ENCODE measurements around the gene MAN2A1. TPM values are rescaled to one million over a fixed set of nuclear protein-coding genes. Genes with fewer than 3 reads are reported as not detected.

The MAN2A1 gene
- total and polyA plus RNA-seq, 2 experiments from 2014 or later, result 20.8 to 54.6 TPM

DNA sequence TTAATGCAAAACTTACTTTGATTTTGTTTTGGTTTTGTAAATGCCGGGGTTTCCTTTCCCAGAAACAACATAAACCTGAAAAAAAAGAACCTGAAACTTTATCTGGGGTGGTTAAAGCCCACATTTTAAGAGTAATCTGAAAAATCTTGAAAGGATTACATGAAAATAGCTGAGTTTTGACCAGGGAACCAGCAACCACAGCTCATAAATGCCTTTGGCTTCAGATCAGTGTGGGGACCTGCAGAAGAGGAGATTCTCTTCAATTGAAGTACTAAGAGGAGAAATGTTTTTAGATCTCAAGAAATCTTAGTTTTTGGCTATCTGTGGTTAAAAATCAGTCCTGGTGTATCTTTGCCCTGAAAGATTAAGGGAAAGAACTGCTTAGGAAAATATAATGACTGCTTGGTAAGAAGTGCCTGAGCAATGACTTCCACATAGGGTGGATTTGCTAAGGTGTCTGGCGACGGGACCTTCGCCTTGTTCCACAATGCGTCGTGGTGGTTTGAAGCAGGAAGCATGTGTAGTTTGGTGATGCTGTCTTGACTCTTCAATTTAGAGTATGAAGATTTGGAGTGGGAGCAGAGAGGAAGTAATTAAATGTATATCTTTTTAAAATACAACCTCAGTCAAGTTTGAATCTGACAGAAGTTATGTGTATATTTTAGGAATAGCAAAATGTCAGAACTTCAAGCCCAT lies 186.5 kb downstream of the MAN2A1 start:
- Histone ChIP-seq H3F3A (ENCODE audit: insufficient read depth) (peaks cover 24% of the 10 kb centered on the region), H3K9ac (no peak overlapping the region), H3K9me3 (ENCODE audit: low read depth) (no peaks in the 10 kb centered on the region), H3K4me2 (ENCODE audit: unreplicated experiment) (no peak overlapping the region), H4K20me1 (ENCODE audit: insufficient read depth) (no peaks in the 10 kb centered on the region), H3K79me2 (ENCODE audit: insufficient read depth) (no peaks in the 10 kb centered on the region), H3K4me1 (ENCODE audit: insufficient read depth) (peaks cover 16% of the 10 kb centered on the region), H3K27ac (no peak overlapping the region), H3K27me3 (replicated peaks; ENCODE audit: insufficient read depth) (no peaks in the 10 kb centered on the region), H3K4me3 (no peak overlapping the region), H3K9me2 (ENCODE audit: insufficient read depth) (no peaks in the 10 kb centered on the region), H3K36me3 (ENCODE audit: low read depth) (no peaks in the 10 kb centered on the region), H2AFZ (no peak overlapping the region)
- in situ Hi-C loops (cut with MboI), result no loop called here
- TF ChIP-seq EZH2 (IDR thresholded peaks at IDR 0.05; ENCODE audit: insufficient read depth, poor library complexity, severe bottlenecking) (no peak), EZH2phosphoT487 (IDR thresholded peaks at IDR 0.05; ENCODE audit: insufficient read depth, low read depth) (no peak)
- 95 to 99% methylated on average over 6 of the region's 6 CpGs for WGBS, 2 experiments (ENCODE audit: low coverage in 1 of 2, low lambda C conversion rate in 2 of 2, missing lambda C conversion rate in 2 of 2)
- DNase-seq, result no peak

DNA sequence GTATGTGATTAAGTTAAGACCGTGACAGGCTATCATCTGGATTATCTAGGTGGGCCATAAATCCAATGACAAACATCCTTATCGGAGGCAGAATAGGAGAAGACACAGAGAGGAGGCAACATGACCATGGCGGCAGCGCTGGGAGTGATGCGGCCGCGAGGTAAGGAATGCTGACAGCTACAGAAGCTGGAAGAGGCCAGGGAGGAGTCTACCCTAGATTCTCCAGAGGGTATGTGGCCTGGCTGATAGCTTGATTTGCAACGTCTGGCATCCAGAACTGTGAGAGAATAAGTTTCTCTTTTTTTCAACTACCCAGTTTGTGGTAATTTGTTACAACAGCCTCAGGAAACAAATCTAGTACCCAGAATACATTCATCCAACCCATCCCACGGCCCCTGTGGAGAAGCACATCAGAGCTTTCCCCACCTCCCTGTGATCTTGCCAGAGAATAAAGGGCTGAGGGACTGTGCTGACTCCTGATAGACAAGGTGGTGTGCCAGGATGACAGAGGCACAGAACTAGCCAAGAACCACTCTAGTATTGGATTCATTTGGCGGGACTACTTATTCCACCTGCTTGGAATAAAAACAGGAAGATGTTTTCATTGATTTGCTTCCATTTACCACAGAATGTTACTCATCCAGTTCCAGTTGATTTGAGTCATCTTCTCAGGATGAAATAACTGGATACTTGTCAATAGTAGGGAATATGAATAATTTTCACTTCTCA lies 187.4 kb downstream of the MAN2A1 start:
- H3K9me2 ChIP-seq (ENCODE audit: insufficient read depth), result no peaks in the 10 kb centered on the region
- no peak overlapping the region for H3K27ac ChIP-seq
- H3K9ac ChIP-seq, result no peak overlapping the region
- no peaks in the 10 kb centered on the region for H3K79me2 ChIP-seq (ENCODE audit: insufficient read depth)
- 73 to 77% methylated on average over 10 of the region's 10 CpGs for whole genome bisulfite sequencing, 2 experiments (ENCODE audit: low coverage in 1 of 2, low lambda C conversion rate in 2 of 2, missing lambda C conversion rate in 2 of 2)
- peak overlapping the region; percentile 62 for H3K4me2 ChIP-seq (ENCODE audit: unreplicated experiment)
- H3K27me3 ChIP-seq (replicated peaks; ENCODE audit: insufficient read depth), result no peaks in the 10 kb centered on the region
- H3F3A ChIP-seq (ENCODE audit: insufficient read depth), result peaks cover 24% of the 10 kb centered on the region
- TF ChIP-seq EZH2phosphoT487 (IDR thresholded peaks at IDR 0.05; ENCODE audit: insufficient read depth, low read depth) (no peak), EZH2 (IDR thresholded peaks at IDR 0.05; ENCODE audit: insufficient read depth, poor library complexity, severe bottlenecking) (no peak)
- H3K4me1 ChIP-seq (ENCODE audit: insufficient read depth), result peaks cover 16% of the 10 kb centered on the region
- in situ Hi-C loops (cut with MboI), result no loop called here
- H3K4me3 ChIP-seq, result peak overlapping the region; percentile 25; the same call in 1 of the 2 replicates
- no peaks in the 10 kb centered on the region for H4K20me1 ChIP-seq (ENCODE audit: insufficient read depth)
- no peaks in the 10 kb centered on the region for H3K36me3 ChIP-seq (ENCODE audit: low read depth)
- H2AFZ ChIP-seq, result no peak overlapping the region
- peak; percentile 73 for DNase-seq
- H3K9me3 ChIP-seq (ENCODE audit: low read depth), result no peaks in the 10 kb centered on the region

DNA sequence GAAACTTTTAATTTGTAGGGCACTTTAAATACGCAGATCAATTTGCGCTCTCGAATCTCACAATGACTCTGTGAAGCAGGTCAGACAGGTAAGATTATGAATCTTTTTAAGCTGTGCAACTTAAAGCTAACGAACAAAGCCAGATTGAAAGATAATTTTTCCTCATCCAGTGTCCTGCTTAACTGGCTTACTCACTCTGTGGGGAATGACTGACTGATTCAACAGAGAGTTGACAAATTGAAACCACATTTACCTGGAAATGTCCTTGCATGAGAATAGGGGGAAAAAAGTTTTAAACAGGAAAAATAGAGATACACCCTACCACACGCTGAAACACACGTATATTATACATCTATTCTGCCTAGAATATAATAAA lies 187.9 kb downstream of the MAN2A1 start:
- H3K9ac ChIP-seq, result no peak overlapping the region
- no peaks in the 10 kb centered on the region for H3K9me2 ChIP-seq (ENCODE audit: insufficient read depth)
- WGBS, 2 experiments (ENCODE audit: low coverage in 1 of 2, low lambda C conversion rate in 2 of 2, missing lambda C conversion rate in 2 of 2), result 78 to 81% methylated on average over 6 of the region's 6 CpGs
- H3K36me3 ChIP-seq (ENCODE audit: low read depth), result no peaks in the 10 kb centered on the region
- peaks cover 16% of the 10 kb centered on the region for H3K4me1 ChIP-seq (ENCODE audit: insufficient read depth)
- H3F3A ChIP-seq (ENCODE audit: insufficient read depth), result peaks cover 24% of the 10 kb centered on the region
- no peaks in the 10 kb centered on the region for H4K20me1 ChIP-seq (ENCODE audit: insufficient read depth)
- no peaks in the 10 kb centered on the region for H3K27me3 ChIP-seq (replicated peaks; ENCODE audit: insufficient read depth)
- no peak overlapping the region for H3K27ac ChIP-seq
- DNase-seq, result peak; percentile 58
- peak overlapping the region; percentile 62 for H3K4me2 ChIP-seq (ENCODE audit: unreplicated experiment)
- peak overlapping the region; percentile 25; the same call in 1 of the 2 replicates for H3K4me3 ChIP-seq
- H3K9me3 ChIP-seq (ENCODE audit: low read depth), result no peaks in the 10 kb centered on the region
- H2AFZ ChIP-seq, result no peak overlapping the region
- TF ChIP-seq EZH2phosphoT487 (IDR thresholded peaks at IDR 0.05; ENCODE audit: insufficient read depth, low read depth) (no peak), EZH2 (IDR thresholded peaks at IDR 0.05; ENCODE audit: insufficient read depth, poor library complexity, severe bottlenecking) (no peak)
- H3K79me2 ChIP-seq (ENCODE audit: insufficient read depth), result no peaks in the 10 kb centered on the region
- in situ Hi-C loops (cut with MboI), result no loop called here

DNA sequence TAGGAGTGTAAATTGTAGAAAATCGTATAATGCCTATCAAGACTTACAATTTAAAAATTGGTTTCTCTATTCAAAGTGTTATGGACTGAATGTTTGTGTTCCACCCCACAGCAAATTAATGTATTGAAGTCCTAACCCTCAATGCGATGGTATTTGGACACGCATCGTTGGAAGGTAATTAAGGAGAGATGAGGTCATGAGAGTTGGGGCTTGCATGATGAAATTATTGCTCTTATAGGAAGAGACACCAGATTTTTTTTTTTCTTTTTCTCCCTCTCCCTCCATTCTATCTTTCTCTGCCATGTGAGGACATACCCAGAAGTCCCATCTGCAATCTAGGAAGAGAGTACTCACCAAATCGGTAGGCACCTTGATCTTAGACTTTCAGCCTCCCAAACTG lies 189.2 kb downstream of the MAN2A1 start:
- H3F3A ChIP-seq (ENCODE audit: insufficient read depth), result peaks cover 24% of the 10 kb centered on the region
- WGBS, 2 experiments (ENCODE audit: low coverage in 1 of 2, low lambda C conversion rate in 2 of 2, missing lambda C conversion rate in 2 of 2), result 97 to 98% methylated on average over 5 of the region's 5 CpGs
- no peak overlapping the region for H3K4me2 ChIP-seq (ENCODE audit: unreplicated experiment)
- DNase-seq, result no peak
- no peaks in the 10 kb centered on the region for H3K9me2 ChIP-seq (ENCODE audit: insufficient read depth)
- H3K4me1 ChIP-seq (ENCODE audit: insufficient read depth), result peaks cover 16% of the 10 kb centered on the region
- no peaks in the 10 kb centered on the region for H4K20me1 ChIP-seq (ENCODE audit: insufficient read depth)
- H3K36me3 ChIP-seq (ENCODE audit: low read depth), result no peaks in the 10 kb centered on the region
- no peaks in the 10 kb centered on the region for H3K9me3 ChIP-seq (ENCODE audit: low read depth)
- TF ChIP-seq EZH2 (IDR thresholded peaks at IDR 0.05; ENCODE audit: insufficient read depth, poor library complexity, severe bottlenecking), result no peak
- TF ChIP-seq EZH2phosphoT487 (IDR thresholded peaks at IDR 0.05; ENCODE audit: insufficient read depth, low read depth), result no peak
- no peaks in the 10 kb centered on the region for H3K27me3 ChIP-seq (replicated peaks; ENCODE audit: insufficient read depth)
- H3K27ac ChIP-seq, result no peak overlapping the region
- H3K79me2 ChIP-seq (ENCODE audit: insufficient read depth), result no peaks in the 10 kb centered on the region
- no peak overlapping the region for H2AFZ ChIP-seq
- no peak overlapping the region for H3K9ac ChIP-seq
- in situ Hi-C loops (cut with MboI), result no loop called here
- no peak overlapping the region for H3K4me3 ChIP-seq
